ENCODE results near the gene ZNF446.
"Not testable (repeated sequence)": the region's sequence is repeated elsewhere in the genome, so short reads cannot be mapped to it uniquely, and the experiment has no call there.

The ZNF446 gene

GRCh38 chr19:58491393-58491792 is 15.2 kb downstream of the ZNF446 start:
- no peak for DNase-seq (ENCODE audit: low read depth)
- no peak for TF ChIP-seq CTCF (IDR thresholded peaks at IDR 0.05; ENCODE audit: insufficient read depth, low read depth, low read length, missing control alignments)
- H3K4me3 ChIP-seq (ENCODE audit: low read length) = no peak overlapping the region

- no peak for DNase-seq (ENCODE audit: low read depth)
- TF ChIP-seq CTCF (IDR thresholded peaks at IDR 0.05; ENCODE audit: insufficient read depth, low read depth, low read length, missing control alignments) = no peak
- H3K4me3 ChIP-seq (ENCODE audit: low read length) = no peak overlapping the region
These were observed 16.1 kb downstream of the ZNF446 start for GRCh38 chr19:58492265-58492664.

- no peak for TF ChIP-seq CTCF (IDR thresholded peaks at IDR 0.05; ENCODE audit: insufficient read depth, low read depth, low read length, missing control alignments)
- H3K4me3 ChIP-seq (ENCODE audit: low read length) = no peak overlapping the region
- DNase-seq (ENCODE audit: low read depth) = no peak
These were observed 21.6 kb downstream of the ZNF446 start for GRCh38 chr19:58497634-58498170.

GRCh38 chr19:58498316-58499020 is 22.3 kb downstream of the ZNF446 start:
- H3K4me3 ChIP-seq (ENCODE audit: low read length) = peak overlapping the region; percentile 74
- no peak for TF ChIP-seq CTCF (IDR thresholded peaks at IDR 0.05; ENCODE audit: insufficient read depth, low read depth, low read length, missing control alignments)
- no peak for DNase-seq (ENCODE audit: low read depth)

- peak; percentile 99 for DNase-seq (ENCODE audit: low read depth)
- TF ChIP-seq CTCF (IDR thresholded peaks at IDR 0.05; ENCODE audit: insufficient read depth, low read depth, low read length, missing control alignments) = peak; percentile 50
- H3K4me3 ChIP-seq (ENCODE audit: low read length) = peak overlapping the region; percentile 75
These were observed 23.1 kb downstream of the ZNF446 start for GRCh38 chr19:58499021-58499927.

GRCh38 chr19:58500242-58500641 is 24.1 kb downstream of the ZNF446 start:
- H3K4me3 ChIP-seq (ENCODE audit: low read length) = peak overlapping the region; percentile 75
- DNase-seq (ENCODE audit: low read depth) = no peak
- no peak for TF ChIP-seq CTCF (IDR thresholded peaks at IDR 0.05; ENCODE audit: insufficient read depth, low read depth, low read length, missing control alignments)

GRCh38 chr19:58507602-58508223 is 31.6 kb downstream of the ZNF446 start:
- not testable (repeated sequence) for DNase-seq (ENCODE audit: low read depth); H3K4me3 ChIP-seq (ENCODE audit: low read length)

Measured in epithelial cell of esophagus (primary cell).